Sigmoid colon (tissue), 7 donors: ENCODE results near the gene EEIG1. TPM values are rescaled to one million over a fixed set of nuclear protein-coding genes. Genes with fewer than 3 reads are reported as not detected.
A peak's percentile ranks its signal among the peaks of the same experiment; 100 is the strongest.

Source experiments
- DNase-seq: peaks from one replicate; pipeline ENCODE4 v3.0.0-alpha.2; 2019
- H3K27ac ChIP-seq, 4 donors: fragments of 200-600 bp; sonication (generic); one replicate each; pipeline ENCODE4 v1.5.1; 2016 to 2019; ENCODE audit warnings: mild to moderate bottlenecking in 1 of 4
- H3K27me3 ChIP-seq, 3 donors: fragments of 200-600 bp; sonication (generic); one replicate each; pipeline ENCODE4 v1.5.1; 2019; ENCODE audit warnings: mild to moderate bottlenecking in 1 of 3
- H3K36me3 ChIP-seq, 4 donors: fragments of 200-600 bp; sonication (generic); one replicate each; pipeline ENCODE4 v1.5.1; 2016 to 2019
- H3K4me1 ChIP-seq, 4 donors: fragments of 200-600 bp; sonication (generic); one replicate each; pipeline ENCODE4 v1.5.1; 2017 to 2019
- H3K4me3 ChIP-seq, 4 donors: fragments of 200-600 bp; sonication (generic); one replicate each; pipeline ENCODE4 v1.5.1; 2017 to 2019; ENCODE audit warnings: mild to moderate bottlenecking in 2 of 4, moderate library complexity in 1 of 4
- H3K9me3 ChIP-seq, 4 donors: fragments of 200-600 bp in 3 of 4; sonication (generic) in 3 of 4; one replicate each; pipeline versions ENCODE4 v1.5.1 to v1.6.1; 2013 to 2019
- CTCF ChIP-seq, 4 experiments: fragments of 450-650 bp in 3 of 4; fragments of 200-600 bp in 1 of 4; IDR thresholded peaks; one replicate each; pipeline ENCODE4 v1.5.1; 2016 to 2019; ENCODE audit warnings: antibody characterized with exemption in 4 of 4, mild to moderate bottlenecking in 3 of 4, moderate library complexity in 2 of 4
- EP300 ChIP-seq, 4 donors: sonication (generic); formaldehyde crosslinking; IDR thresholded peaks; one replicate each; pipeline ENCODE4 v1.6.1; 2017; ENCODE audit warnings: antibody characterized with exemption in 4 of 4
- POLR2A ChIP-seq, 2 donors: fragments of 450-650 bp; IDR thresholded peaks; one replicate each; pipeline ENCODE4 v1.6.1; 2016; ENCODE audit warnings: antibody characterized with exemption in 2 of 2, mild to moderate bottlenecking in 2 of 2, moderate library complexity in 2 of 2
- POLR2AphosphoS5 ChIP-seq, 4 donors: sonication (generic); formaldehyde crosslinking; IDR thresholded peaks; one replicate each; pipeline ENCODE4 v1.6.1; 2017; ENCODE audit warnings: antibody characterized with exemption in 4 of 4
- WGBS, 2 donors: extraction: QIAGEN DNeasy Blood & Tissue Kit; methylation state at CpG; one replicate each; pipeline ENCODE4 v1.1.7; 2013; 5-methylcytosine and 5-hydroxymethylcytosine counted together
- intact Hi-C: fragments of 100-400 bp; cut with DNase I; formaldehyde crosslinking; loops from one replicate; pipeline ENCODE4 v1.15.1; 2023
- polyA plus RNA-seq, 3 donors: library from polyadenylated mRNA; stranded (reverse); fragments of 200-250 nt; gene quantifications; one replicate each; pipeline ENCODE4 v1.2.3, GENCODE V29; 2013
- total RNA-seq, 4 donors: library from RNA; depleted of rRNA; stranded (reverse); fragments of >200 nt; gene quantifications; one replicate each; pipeline ENCODE4 v1.1.0, GENCODE V29; 2016
- donor health status: healthy with polysubstance abuse.
- donor health status: Bipolar disorder and iron deficiency.
- donor health status: healthy.

EEIG1 gene
- total and polyA plus RNA-seq, 7 donors, result 10.9 to 92.0 (median 32.7) TPM

- TF ChIP-seq POLR2A (IDR thresholded peaks at IDR 0.05) (no peak), POLR2AphosphoS5 (IDR thresholded peaks at IDR 0.05) (no peak), CTCF (IDR thresholded peaks at IDR 0.05) (no peak)
- DNase-seq, result no peak
- H3K9me3 ChIP-seq, result no peaks in the 10 kb centered on the region
- peak overlapping the region in 3 of 4 donors; percentile 75 to 84 (median 78) for H3K27ac ChIP-seq
- 90 to 95% methylated on average over 1 of the region's 1 CpG for WGBS, 2 donors
- intact Hi-C loops, result no loop called here
- H3K27me3 ChIP-seq, result no peaks in the 10 kb centered on the region
- no peak overlapping the region for H3K4me3 ChIP-seq
- H3K36me3 ChIP-seq, result peaks cover 0 to under 1% (median 0%) of the 10 kb centered on the region in 4 donors
- peaks cover 0 to 66% (median 57%) of the 10 kb centered on the region in 4 donors for H3K4me1 ChIP-seq
These were observed 27.6 kb downstream of the EEIG1 start for GRCh38 chr9:127953154-127953553.

GRCh38 chr9:127950513-127951289 lies 30.1 kb downstream of the EEIG1 start:
- TF ChIP-seq POLR2AphosphoS5 (IDR thresholded peaks at IDR 0.05) (peak; percentile 26 to 66 (median 56)), POLR2A (IDR thresholded peaks at IDR 0.05) (no peak), CTCF (IDR thresholded peaks at IDR 0.05) (no peak), EP300 (IDR thresholded peaks at IDR 0.05) (no peak)
- Histone ChIP-seq H3K36me3 (peaks cover 0 to 10% (median 3%) of the 10 kb centered on the region in 4 donors), H3K4me1 (peaks cover 0 to 75% (median 64%) of the 10 kb centered on the region in 4 donors), H3K9me3 (no peaks in the 10 kb centered on the region), H3K4me3 (no peak overlapping the region), H3K27ac (peak overlapping the region; percentile 49 to 66 (median 54)), H3K27me3 (no peaks in the 10 kb centered on the region)
- intact Hi-C loops, result no loop called here
- WGBS, 2 donors, result 46 to 72% methylated on average over 21 of the region's 21 CpGs
- peak; percentile 82 for DNase-seq

- intact Hi-C loops, result no loop called here
- H3K9me3 ChIP-seq, result no peaks in the 10 kb centered on the region
- H3K36me3 ChIP-seq, result peaks cover 3 to 17% (median 8%) of the 10 kb centered on the region in 4 donors
- peak overlapping the region; percentile 33 to 66 (median 54) for H3K27ac ChIP-seq
- H3K4me1 ChIP-seq, result peaks cover 0 to 68% (median 60%) of the 10 kb centered on the region in 4 donors
- H3K27me3 ChIP-seq, result no peaks in the 10 kb centered on the region
- TF ChIP-seq EP300 (IDR thresholded peaks at IDR 0.05), result no peak
- no peak for TF ChIP-seq POLR2AphosphoS5 (IDR thresholded peaks at IDR 0.05)
- no peak for TF ChIP-seq POLR2A (IDR thresholded peaks at IDR 0.05)
- no peak for TF ChIP-seq CTCF (IDR thresholded peaks at IDR 0.05)
- peak overlapping the region in 1 of 4 donors; percentile 11 for H3K4me3 ChIP-seq
- 81 to 84% methylated on average over 17 of the region's 17 CpGs for WGBS, 2 donors
- no peak for DNase-seq
These were observed 30.8 kb downstream of the EEIG1 start for GRCh38 chr9:127949827-127950512.

- peaks cover 12 to 28% (median 19%) of the 10 kb centered on the region in 4 donors for H3K36me3 ChIP-seq
- no peak overlapping the region for H3K4me3 ChIP-seq
- H3K4me1 ChIP-seq, result peaks cover 0 to 61% (median 51%) of the 10 kb centered on the region in 4 donors
- WGBS, 2 donors, result 88 to 91% methylated on average over 17 of the region's 17 CpGs
- H3K9me3 ChIP-seq, result no peaks in the 10 kb centered on the region
- H3K27me3 ChIP-seq, result no peaks in the 10 kb centered on the region
- H3K27ac ChIP-seq, result peak overlapping the region; percentile 9 to 40 (median 22)
- intact Hi-C loops, result no loop called here
- DNase-seq, result no peak
- no peak for TF ChIP-seq POLR2AphosphoS5 (IDR thresholded peaks at IDR 0.05)
- TF ChIP-seq CTCF (IDR thresholded peaks at IDR 0.05), result no peak
- no peak for TF ChIP-seq POLR2A (IDR thresholded peaks at IDR 0.05)
- TF ChIP-seq EP300 (IDR thresholded peaks at IDR 0.05), result no peak
These were observed 32.7 kb downstream of the EEIG1 start for GRCh38 chr9:127947841-127948710.
